ENCODE data around the gene TMEM121.
"Not testable (repeated sequence)": the region's sequence is repeated elsewhere in the genome, so short reads cannot be mapped to it uniquely, and the experiment has no call there.

The TMEM121 gene

GRCh38 chr14:105528586-105529318 is 2.4 kb downstream of the TMEM121 start:
- peak in 1 of 2 donors; percentile 6 for DNase-seq

DNA sequence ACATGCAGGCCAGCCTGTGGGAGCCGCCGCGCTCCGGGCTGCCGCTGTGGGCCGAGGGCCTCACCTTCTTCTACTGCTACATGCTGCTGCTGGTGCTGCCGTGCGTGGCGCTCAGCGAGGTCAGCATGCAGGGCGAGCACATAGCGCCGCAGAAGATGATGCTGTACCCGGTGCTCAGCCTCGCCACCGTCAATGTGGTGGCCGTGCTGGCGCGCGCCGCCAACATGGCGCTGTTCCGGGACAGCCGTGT is 2.9 kb downstream of the TMEM121 start:
- DNase-seq = no peak

DNA sequence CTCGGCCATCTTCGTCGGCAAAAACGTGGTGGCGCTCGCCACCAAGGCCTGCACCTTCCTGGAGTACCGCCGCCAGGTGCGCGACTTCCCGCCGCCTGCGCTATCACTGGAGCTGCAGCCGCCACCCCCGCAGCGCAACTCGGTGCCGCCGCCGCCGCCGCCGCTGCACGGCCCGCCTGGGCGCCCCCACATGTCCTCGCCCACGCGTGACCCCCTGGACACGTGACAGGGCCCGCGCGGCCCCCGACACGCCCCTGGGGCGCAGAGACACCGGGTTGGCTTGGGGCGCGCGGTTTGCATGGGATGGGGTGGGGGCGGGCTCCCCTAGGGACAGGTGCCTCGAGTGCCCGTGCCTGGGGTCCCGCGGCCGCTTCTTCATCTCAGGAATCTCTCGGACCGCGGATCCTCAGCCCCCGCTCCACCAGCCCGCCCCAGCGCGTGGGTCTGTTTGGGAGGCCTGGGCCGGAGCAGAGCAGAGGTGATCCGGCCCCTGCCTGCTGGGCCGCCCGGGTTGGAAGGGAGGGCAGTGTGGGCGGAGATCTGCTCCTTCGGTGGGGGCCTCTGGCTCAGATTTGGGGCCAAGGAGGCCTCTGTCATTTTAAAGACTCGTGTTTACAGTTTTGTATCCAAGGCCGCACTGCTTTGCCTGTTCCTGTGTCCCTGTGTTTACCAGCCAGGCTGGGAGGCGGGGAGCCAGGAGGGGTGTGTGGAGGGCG is 3.3 kb downstream of the TMEM121 start:
- DNase-seq = no peak

DNA sequence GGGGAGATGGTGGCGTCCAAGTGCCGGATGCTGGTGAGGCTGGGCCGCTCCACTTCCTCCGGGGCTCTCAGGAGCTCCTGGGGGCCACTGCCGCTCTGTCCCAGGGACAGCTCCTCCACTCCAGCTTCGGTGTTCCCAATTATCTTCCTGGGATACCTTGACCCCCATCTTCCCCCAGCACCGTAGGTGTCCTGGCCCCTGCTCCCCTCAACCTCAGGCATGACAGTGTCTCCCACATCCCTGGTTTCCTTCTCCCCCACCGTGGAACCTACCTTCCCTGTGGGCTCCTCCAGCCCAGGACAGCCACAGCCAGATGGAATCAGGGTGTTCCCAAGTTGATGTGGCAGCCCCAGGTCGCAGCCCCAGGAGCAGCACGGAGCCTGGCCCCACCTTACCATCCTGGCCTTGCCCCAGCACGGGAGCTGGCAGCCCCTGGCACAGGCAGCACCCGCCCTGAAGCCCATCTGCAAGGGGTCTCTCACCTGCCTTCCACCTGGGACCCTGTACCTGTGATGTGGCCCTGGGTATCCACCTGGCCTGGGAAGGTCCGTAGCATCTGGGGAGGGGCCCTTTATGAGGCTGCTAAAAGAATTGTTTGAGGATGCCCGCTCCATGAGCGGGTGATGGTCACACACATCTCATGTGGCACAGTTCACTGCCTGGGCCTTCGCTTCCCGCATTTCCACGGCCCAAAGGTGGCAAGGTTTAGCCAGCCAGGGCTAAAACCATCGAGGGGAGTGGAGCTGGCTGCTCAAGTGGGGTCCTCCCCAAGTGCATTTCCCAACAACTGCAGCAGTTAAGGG is 4.1 kb downstream of the TMEM121 start:
- no peak for DNase-seq

DNA sequence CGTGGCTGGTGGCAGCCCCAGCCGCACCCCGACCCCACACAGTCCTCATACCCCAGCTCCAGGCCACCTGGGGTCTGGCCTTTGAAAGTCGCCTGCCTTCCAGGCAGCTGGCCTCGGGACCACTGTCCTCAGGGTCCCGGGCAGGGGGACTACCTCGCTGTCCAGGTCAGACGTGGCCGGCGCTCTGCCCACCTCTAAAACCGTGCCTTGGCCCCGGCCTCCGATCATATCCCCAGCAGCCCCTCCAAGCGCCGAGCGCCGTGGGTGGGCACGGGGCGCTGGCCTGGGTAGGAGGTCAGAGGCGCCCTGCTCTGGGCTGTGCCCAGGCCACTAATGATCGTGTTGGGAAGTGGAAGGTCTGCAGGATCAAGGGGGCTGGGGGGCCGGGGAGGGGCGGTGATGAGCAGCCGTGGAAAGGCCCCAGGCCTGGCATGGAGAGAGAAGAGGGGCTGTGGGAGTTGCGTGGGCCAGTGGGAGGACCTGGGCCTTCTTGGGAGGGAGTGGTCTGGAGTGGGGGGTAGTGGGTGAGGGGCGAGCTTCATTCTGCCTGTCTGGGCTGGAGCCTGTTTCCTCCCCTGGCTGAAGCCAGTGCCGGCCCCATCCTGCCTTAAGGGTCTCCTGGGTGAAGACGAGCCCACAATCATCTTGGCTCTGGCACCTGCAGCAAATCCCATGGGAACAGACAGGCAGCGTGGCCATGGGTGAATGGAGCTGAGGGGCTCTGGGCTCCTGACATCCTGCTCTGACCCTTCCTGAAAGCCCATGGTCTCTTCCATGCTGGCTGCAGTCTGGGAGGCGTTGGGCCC is 4.9 kb downstream of the TMEM121 start:
- no peak for DNase-seq

DNA sequence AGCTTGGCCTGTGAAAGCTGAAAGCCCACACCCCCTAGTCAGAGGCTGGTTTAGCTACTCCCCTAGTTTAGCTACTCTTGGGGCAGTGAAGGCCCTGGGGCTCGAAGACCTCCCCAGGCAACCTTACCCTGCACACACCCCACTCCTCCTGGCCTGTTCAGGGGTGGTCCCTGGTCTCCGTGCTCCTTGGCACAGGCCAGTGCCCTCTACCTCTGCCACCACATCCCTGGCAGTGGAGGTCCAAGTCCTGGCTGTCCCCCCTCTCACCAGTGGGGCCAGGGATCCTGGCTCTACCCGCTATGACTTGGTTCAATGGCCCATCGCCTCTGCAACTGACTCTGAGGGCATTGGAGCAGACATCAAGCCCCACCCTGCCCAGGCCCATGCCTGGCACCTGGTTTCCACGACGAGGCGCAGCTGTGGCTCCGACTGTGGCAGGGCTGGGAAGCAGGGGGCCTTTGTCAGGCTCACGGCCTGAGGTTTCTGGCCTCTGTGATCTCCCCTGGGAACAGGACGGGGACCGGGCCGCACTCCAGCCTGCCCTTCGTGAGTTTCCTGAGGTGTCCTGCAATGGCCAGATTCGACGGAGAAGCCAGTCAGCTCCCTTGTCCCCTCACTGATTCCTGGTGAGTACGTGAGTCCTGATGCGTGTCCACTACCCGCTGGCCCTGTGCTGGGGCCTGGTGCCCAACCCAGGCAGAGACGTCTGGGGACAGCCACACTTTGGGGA is 5.7 kb downstream of the TMEM121 start:
- DNase-seq = no peak

- DNase-seq = no peak
These were observed 6.4 kb downstream of the TMEM121 start for GRCh38 chr14:105532735-105533141.

DNA sequence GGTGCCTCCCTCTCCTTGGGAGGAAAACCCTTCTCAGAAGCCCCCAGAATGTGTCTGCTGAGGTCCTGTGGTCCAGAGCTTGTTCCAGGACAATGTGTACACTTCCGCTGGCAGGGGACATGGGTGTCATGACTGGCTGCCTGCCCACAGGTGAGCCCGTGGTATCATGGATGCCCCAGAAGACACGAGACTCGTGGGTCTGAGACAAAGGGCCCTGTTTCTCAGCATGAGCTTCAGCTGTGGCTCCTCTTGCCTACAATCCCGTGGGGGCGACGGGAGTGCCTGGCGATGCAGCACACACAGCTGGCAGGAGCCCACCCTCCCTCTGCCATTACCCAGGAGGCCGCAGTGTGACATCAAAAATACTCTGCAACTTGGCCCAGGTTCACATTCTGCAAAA is 7.0 kb downstream of the TMEM121 start:
- no peak for DNase-seq

GRCh38 chr14:105533811-105534498 is 7.6 kb downstream of the TMEM121 start:
- no peak for DNase-seq

DNA sequence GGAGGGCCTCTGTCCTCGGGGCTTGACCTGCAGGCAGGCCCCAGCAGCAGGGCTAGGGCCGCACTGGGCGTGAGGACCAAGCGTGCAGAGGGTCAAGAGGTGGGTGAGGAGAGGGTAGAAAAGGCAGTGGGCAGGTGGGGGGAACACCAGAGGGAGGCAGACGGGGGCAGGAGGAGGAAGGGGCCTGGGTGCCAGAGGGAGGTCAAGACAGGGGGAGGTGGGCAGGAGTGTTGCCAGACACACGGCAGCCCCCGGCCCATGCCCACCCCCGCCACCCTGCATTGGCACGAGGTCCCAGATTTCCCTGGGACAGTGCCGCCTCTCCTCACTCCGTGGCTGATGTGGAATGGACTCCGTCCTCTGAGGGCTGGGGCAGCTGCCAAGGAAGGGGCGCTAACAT is 8.2 kb downstream of the TMEM121 start:
- no peak for DNase-seq

DNA sequence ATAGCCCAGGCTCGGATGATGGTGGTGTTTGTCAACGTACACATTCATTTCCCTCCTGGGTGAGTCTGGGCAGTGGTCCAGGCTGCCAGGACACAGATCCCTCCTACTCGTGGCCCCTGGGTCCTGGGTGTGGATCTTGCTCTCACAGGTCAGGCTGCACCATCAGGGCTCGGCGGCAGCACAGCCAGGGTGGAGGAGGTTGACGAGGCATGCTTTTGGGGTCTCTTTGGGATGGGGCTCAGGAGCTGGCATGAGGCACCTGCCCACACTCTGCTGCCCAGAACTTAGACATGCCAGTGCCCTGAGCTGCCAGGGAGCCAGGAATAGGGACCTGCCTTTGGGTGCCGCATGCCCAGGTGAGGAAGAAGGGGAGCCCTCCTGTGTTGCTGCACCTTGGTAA is 9.7 kb downstream of the TMEM121 start:
- no peak for DNase-seq

DNA sequence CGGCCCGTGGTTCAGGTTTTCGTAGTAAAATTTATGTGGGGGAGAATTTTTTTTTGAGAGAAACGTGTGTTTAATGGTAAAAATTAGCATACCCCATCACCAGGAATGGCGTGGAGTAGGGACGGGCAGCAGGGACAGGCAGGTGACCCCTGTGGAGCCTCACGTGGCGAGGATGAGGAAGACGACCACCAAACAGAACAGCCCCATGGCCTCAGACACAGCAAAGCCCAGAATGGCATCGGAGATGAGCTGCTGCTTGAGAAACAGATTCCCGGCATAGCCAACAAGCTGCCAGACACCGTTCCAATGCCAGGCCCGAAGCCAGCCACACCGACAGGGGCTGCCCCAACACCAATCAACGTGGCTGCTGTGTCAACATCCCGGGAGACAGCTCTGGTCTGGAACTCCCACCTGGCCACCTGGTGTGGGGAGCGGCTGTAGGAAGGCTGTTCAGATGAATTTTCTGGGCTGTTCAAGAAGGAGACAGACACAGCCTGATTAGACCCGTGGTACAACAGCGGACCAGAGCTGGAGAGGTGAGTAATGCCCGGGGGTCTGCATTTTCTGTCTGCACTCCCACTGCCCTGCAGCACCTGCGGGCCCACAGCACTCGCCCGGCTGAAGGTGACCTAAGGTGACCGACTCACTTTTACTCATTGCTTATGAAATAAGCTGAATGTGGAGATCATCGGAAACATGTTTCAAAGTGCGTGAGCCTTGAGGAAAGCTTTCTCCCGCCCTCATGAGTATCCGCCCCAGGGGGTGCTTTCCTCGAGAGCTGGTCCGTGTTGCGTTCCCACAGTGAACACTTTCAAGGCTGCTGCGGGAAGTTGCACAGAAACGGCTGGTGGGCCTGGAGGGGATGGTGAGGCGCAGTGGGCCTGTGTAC is 10.6 kb downstream of the TMEM121 start:
- no peak for DNase-seq

GRCh38 chr14:105537580-105538474 is 11.4 kb downstream of the TMEM121 start:
- DNase-seq = peak; percentile 18 to 26

DNA sequence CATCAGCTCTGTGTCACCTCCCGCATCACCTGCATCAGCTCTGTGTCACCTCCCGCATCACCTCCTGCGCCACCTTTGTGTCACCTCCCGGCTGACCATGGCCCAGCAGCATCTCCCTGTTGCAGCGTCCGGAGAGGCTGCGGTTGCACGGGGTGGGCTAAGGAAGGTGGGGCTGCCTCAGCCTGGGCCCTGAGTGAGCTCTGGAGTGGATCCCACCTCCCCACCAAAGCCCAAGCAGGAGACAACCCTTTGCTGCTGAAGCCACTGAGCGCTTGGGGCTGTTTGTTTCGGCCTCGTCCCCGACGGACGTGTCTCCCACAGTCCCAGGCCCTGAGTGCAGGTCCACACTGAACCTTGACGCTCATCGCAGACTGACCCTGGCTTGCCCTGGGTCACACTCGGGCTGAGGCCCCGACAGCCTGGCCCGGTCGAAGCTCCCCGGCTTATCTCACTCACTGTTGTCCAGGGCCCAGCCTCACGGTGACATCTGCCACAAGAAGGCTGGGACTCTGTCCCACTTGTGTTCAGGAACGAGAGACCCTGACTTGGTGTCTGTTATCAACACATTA is 12.2 kb downstream of the TMEM121 start:
- DNase-seq = no peak

DNA sequence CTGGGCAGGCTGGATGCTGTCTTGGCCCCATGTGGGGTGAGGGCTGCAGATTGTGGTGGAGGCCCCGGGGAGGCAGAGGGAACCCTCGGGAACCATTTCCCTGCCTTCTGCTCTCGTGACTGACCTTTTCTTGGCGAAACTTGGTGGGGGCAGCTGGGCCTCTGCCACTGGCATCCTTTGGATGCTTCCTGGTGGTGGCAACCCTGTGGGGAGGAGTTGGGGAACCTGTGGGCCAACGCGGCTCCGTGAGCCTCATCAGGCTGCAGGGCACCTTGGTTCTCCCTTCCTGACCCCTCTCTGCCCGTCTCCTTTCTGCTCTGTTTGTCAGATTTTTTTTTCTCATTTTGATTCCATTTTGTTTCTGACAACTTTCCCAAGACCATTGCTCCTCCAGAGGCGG is 14.4 kb downstream of the TMEM121 start:
- no peak for DNase-seq

- DNase-seq = no peak
These were observed 15.0 kb downstream of the TMEM121 start for GRCh38 chr14:105541218-105541875.

DNA sequence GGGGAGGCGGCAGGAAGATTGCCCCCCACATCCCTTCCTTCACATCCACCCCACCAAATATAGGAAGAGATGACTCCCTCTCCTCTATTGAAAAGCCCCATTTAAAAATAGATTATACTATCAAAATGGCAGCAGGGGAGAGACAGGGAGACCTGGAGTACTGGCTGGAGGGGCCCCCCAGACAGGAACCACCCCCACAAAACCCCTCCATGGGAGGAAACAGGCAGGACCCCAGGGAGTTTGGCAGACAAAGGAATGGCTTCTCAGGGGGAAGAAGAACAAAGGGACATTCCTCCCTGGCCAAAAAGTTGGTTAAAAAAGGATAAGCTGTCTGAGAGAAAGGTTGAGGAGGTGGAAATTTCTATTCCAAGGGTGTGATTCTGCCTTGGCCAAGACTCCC is 19.3 kb downstream of the TMEM121 start:
- DNase-seq = not testable (repeated sequence)

DNA sequence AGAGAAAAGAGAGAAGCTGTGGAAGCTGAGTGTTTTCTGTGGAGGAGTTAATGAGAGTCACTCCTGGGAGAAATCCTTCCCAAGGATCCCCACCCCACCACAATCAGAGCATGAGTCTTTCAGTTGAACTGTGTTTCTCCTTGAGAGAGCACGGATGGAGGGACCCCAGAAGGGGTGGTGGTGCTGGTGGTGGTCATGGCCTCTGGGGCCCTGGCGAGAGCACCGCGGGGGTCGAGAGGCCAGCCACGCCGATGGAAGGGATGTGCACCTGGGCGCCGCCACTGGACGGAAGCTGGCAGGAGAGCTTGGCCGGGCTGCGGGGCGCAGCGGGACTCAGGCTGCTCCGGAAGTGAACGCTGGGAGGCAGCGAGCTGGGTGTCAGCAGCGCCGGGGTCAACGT is 20.0 kb downstream of the TMEM121 start:
- DNase-seq = not testable (repeated sequence)
